ENCODE data around the gene PLEKHG4B.
"Not testable (repeated sequence)": the region's sequence is repeated elsewhere in the genome, so short reads cannot be mapped to it uniquely, and the experiment has no call there.

PLEKHG4B gene

DNA sequence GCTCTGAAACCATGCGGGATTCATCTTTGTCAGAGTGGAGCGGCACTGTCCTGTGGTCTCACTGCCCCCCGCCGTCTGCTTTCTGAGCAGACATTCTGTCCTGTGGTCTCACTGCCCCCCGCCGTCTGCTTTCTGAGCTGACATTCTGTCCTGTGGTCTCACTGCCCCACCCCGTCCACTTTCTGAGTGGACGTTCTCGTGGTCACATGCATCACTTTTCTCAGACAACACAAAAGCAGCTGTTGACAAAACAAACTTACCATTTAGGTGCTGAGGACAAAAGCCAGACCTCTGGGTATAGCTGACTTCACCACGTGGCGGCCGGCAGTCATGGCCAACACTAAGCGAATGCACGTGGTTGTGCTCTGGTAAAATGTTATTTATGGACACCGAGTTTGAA is 102.1 kb downstream of the PLEKHG4B start:
- peaks cover 0 to 47% (median 0%) of the 10 kb centered on the region in 11 experiments; a peak in 11 of 22 replicates for H3K27me3 ChIP-seq
- peak overlapping the region in 5 of 11 experiments; percentile 29 to 83 (median 79); a peak in 9 of 22 replicates for H3K9ac ChIP-seq
- H3K4me3 ChIP-seq, result peak overlapping the region in 4 of 10 experiments; percentile 50 to 75 (median 68); a peak in 7 of 20 replicates
- peaks cover 0 to 6% (median 0%) of the 10 kb centered on the region in 11 experiments; a peak in 1 of 22 replicates for H3K9me3 ChIP-seq (replicated peaks in 1 of 11)
- TF ChIP-seq Cebpa-rat (IDR thresholded peaks at IDR 0.05), result no peak
- peaks cover 0 to 42% (median 5%) of the 10 kb centered on the region in 11 experiments; a peak in 11 of 22 replicates for H3K36me3 ChIP-seq
- peak overlapping the region in 5 of 11 experiments; percentile 57 to 85 (median 81); a peak in 6 of 22 replicates for H3K27ac ChIP-seq
- H4K20me1 ChIP-seq, result peaks cover 0 to 39% (median 0%) of the 10 kb centered on the region in 11 experiments; a peak in 6 of 22 replicates
- peak overlapping the region in 9 of 11 experiments; percentile 82 to 100 (median 95); a peak in 16 of 22 replicates for H3K4me2 ChIP-seq
- peaks cover 31 to 83% (median 72%) of the 10 kb centered on the region in 10 experiments for H3K4me1 ChIP-seq

GRCh38 chr5:194603-195209 is 102.7 kb downstream of the PLEKHG4B start:
- H3K4me1 ChIP-seq, result peaks cover 31 to 82% (median 71%) of the 10 kb centered on the region in 10 experiments
- peak overlapping the region in 4 of 11 experiments; percentile 4 to 85 (median 50); a peak in 4 of 22 replicates for H3K27ac ChIP-seq
- peak overlapping the region in 2 of 10 experiments; percentile 73 to 75; a peak in 3 of 20 replicates for H3K4me3 ChIP-seq
- H3K9me3 ChIP-seq (replicated peaks in 1 of 11), result peaks cover 0 to 6% (median 0%) of the 10 kb centered on the region in 11 experiments; a peak in 1 of 22 replicates
- peak overlapping the region in 7 of 11 experiments; percentile 20 to 100 (median 90); a peak in 13 of 22 replicates for H3K4me2 ChIP-seq
- no peak for TF ChIP-seq Cebpa-rat (IDR thresholded peaks at IDR 0.05)
- peaks cover 0 to 42% (median 2%) of the 10 kb centered on the region in 11 experiments; a peak in 10 of 22 replicates for H4K20me1 ChIP-seq
- H3K9ac ChIP-seq, result peak overlapping the region in 4 of 11 experiments; percentile 17 to 83 (median 80); a peak in 5 of 22 replicates
- H3K36me3 ChIP-seq, result peaks cover 0 to 42% (median 5%) of the 10 kb centered on the region in 11 experiments; a peak in 11 of 22 replicates
- H3K27me3 ChIP-seq, result peaks cover 0 to 41% (median 0%) of the 10 kb centered on the region in 11 experiments; a peak in 11 of 22 replicates

DNA sequence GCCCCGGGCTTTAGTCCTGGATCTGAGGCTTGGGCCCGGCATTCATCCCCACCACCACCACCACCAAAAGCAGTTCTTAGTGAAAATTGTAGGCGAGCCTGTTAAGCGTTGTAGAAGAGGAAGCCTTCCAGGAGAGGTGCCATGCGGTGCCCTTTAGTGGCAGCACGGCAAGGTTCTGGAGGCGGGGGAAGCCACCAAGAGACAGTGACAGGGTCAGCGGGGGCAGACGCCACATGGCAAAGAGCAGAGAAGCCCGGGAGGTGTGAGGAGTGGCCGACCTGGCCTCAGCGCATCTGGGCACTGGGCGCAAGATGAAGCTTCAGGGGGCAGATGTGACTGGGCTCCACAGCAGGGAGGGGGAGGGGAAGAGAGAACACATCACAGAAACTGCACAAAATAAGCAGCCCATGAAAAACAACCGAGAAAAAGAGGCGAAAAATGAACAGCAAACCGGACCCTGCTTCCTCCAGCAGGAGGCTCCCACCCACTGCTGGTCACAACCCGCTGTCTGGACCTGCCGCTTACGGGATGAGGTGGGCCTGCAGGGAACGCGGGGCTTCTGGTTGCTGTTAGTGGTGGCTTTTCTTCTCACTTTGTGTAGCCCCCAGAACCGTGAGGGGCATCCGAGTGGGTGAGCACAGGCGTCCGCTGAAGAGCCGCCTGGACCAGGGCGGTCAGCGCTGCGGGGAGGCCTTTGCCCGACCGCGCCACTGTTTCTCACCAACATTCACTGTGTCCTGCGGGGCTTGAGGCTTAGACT is 103.6 kb downstream of the PLEKHG4B start:
- H3K4me2 ChIP-seq, result peak overlapping the region in 8 of 11 experiments; percentile 3 to 100 (median 88); a peak in 9 of 22 replicates

GRCh38 chr5:196350-196749 is 104.4 kb downstream of the PLEKHG4B start:
- H3K4me2 ChIP-seq, result peak overlapping the region in 4 of 11 experiments; percentile 87 to 100 (median 96); a peak in 5 of 22 replicates
- H3K4me1 ChIP-seq, result peaks cover 17 to 82% (median 71%) of the 10 kb centered on the region in 10 experiments
- H4K20me1 ChIP-seq, result peaks cover 0 to 56% (median 18%) of the 10 kb centered on the region in 11 experiments; a peak in 14 of 22 replicates

More for the DNA sequence above, 103.6 kb downstream of the PLEKHG4B start:
- Histone ChIP-seq H3K27ac (peak overlapping the region in 4 of 11 experiments; percentile 4 to 28 (median 13); a peak in 4 of 22 replicates), H3K9me3 (replicated peaks in 1 of 11) (peaks cover 0 to 6% (median 0%) of the 10 kb centered on the region in 11 experiments; a peak in 1 of 22 replicates), H3K27me3 (peaks cover 0 to 32% (median 0%) of the 10 kb centered on the region in 11 experiments; a peak in 11 of 22 replicates), H3K4me1 (peaks cover 24 to 82% (median 71%) of the 10 kb centered on the region in 10 experiments), H3K36me3 (peaks cover 0 to 42% (median 5%) of the 10 kb centered on the region in 11 experiments; a peak in 11 of 22 replicates), H3K4me3 (peak overlapping the region in 1 of 10 experiments; percentile 73; a peak in 2 of 20 replicates), H3K9ac (peak overlapping the region in 3 of 11 experiments; percentile 23 to 83 (median 79); a peak in 4 of 22 replicates), H4K20me1 (peaks cover 0 to 49% (median 11%) of the 10 kb centered on the region in 11 experiments; a peak in 13 of 22 replicates)
- TF ChIP-seq Cebpa-rat (IDR thresholded peaks at IDR 0.05), result no peak

DNA sequence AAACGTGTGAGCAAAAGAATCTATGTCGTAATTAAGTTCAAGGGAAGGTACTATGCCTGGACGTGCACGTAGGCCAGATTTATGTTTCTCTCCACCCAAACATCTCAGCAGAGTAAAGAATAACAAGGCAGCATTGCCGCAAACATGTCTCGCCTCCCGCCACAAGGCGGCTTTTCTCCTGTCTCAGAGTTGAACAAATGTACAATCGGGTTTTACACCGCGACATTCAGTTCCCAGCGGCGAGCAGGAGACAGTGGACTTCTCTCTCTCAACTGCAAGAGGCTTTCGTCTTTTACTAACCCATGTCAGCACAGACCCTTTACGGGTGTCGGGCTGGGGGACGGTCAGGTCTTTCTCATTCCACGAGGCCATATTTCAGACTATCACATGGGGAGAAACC is 105.1 kb downstream of the PLEKHG4B start:
- not testable (repeated sequence) for H3K9ac ChIP-seq; H3K27ac ChIP-seq; H3K4me3 ChIP-seq; H3K4me2 ChIP-seq; H3K9me3 ChIP-seq (replicated peaks in 1 of 11)
- Histone ChIP-seq H3K4me1 (peaks cover 17 to 82% (median 71%) of the 10 kb centered on the region in 10 experiments), H3K36me3 (peaks cover 0 to 42% (median 5%) of the 10 kb centered on the region in 11 experiments; a peak in 11 of 22 replicates), H4K20me1 (peaks cover 0 to 62% (median 24%) of the 10 kb centered on the region in 11 experiments; a peak in 15 of 22 replicates), H3K27me3 (peaks cover 0 to 18% (median 0%) of the 10 kb centered on the region in 11 experiments; a peak in 11 of 22 replicates)

More at GRCh38 chr5:196350-196749, 104.4 kb downstream of the PLEKHG4B start:
- Histone ChIP-seq H3K27ac (0 out of 22 replicates have a peak overlapping the region, but pooled peaks of 1 of the 11 experiments have one; percentile 10), H3K27me3 (peaks cover 0 to 24% (median 0%) of the 10 kb centered on the region in 11 experiments; a peak in 11 of 22 replicates), H3K4me3 (no peak overlapping the region), H3K36me3 (peaks cover 0 to 42% (median 5%) of the 10 kb centered on the region in 11 experiments; a peak in 11 of 22 replicates), H3K9ac (no peak overlapping the region), H3K9me3 (replicated peaks in 1 of 11) (peaks cover 0 to 6% (median 0%) of the 10 kb centered on the region in 11 experiments; a peak in 1 of 22 replicates)
- TF ChIP-seq Cebpa-rat (IDR thresholded peaks at IDR 0.05), result no peak

DNA sequence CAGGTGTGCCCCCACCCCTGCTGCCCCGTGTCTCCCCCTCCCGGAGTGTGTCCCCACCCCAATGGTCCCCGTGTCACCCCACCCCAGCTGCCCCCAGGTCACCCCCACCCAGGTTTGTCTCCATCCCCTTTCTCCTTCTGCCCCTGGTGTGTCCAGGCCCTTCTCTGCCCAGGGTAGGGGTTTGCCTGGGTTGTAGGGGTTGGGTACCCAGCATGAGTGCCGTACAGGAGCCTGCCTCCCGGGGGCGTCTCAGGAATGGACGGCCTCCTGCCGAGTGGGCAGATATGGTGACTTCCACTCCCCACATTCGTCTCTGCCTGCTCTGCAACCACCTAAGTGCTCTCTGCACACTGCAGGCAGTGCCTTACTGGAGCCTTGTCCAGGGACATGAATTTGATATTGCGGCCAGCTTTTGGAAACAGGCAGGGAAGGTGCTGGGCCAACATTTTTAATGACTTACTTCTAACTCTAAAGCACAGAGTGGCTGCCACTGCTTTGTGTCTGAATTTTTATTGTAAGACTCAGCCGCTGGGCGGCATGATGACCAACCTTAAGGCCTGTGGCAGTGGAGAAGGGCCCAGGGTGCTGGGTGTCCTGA is 106.0 kb downstream of the PLEKHG4B start:
- Histone ChIP-seq H3K27ac (0 out of 22 replicates have a peak overlapping the region, but pooled peaks of 1 of the 11 experiments have one; percentile 1), H3K4me3 (no peak overlapping the region), H3K4me2 (peak overlapping the region in 2 of 11 experiments; percentile 73; a peak in 2 of 22 replicates)

GRCh38 chr5:198516-199196 is 106.7 kb downstream of the PLEKHG4B start:
- Histone ChIP-seq H3K4me1 (peaks cover 8 to 74% (median 62%) of the 10 kb centered on the region in 10 experiments; a peak in 18 of 20 replicates), H3K36me3 (peaks cover 6 to 48% (median 16%) of the 10 kb centered on the region in 11 experiments), H3K9me3 (replicated peaks in 1 of 11) (no peaks in the 10 kb centered on the region), H3K4me2 (peak overlapping the region in 4 of 11 experiments; percentile 21 to 76 (median 73); a peak in 6 of 22 replicates), H4K20me1 (peaks cover 0 to 60% (median 29%) of the 10 kb centered on the region in 11 experiments; a peak in 15 of 22 replicates), H3K27me3 (peaks cover 0 to 1% (median 0%) of the 10 kb centered on the region in 11 experiments; a peak in 1 of 22 replicates), H3K27ac (peak overlapping the region in 1 of 11 experiments; percentile 20; a peak in 1 of 22 replicates), H3K4me3 (no peak overlapping the region), H3K9ac (no peak overlapping the region)
- TF ChIP-seq Cebpa-rat (IDR thresholded peaks at IDR 0.05), result no peak

More for the DNA sequence above, 106.0 kb downstream of the PLEKHG4B start:
- H3K36me3 ChIP-seq, result peaks cover 0 to 42% (median 9%) of the 10 kb centered on the region in 11 experiments; a peak in 15 of 22 replicates
- H3K4me1 ChIP-seq, result peaks cover 8 to 79% (median 69%) of the 10 kb centered on the region in 10 experiments; a peak in 19 of 20 replicates
- H3K9ac ChIP-seq, result no peak overlapping the region
- no peaks in the 10 kb centered on the region for H3K9me3 ChIP-seq (replicated peaks in 1 of 11)
- peaks cover 0 to 63% (median 29%) of the 10 kb centered on the region in 11 experiments; a peak in 15 of 22 replicates for H4K20me1 ChIP-seq
- peaks cover 0 to 8% (median 0%) of the 10 kb centered on the region in 11 experiments; a peak in 6 of 22 replicates for H3K27me3 ChIP-seq
- no peak for TF ChIP-seq Cebpa-rat (IDR thresholded peaks at IDR 0.05)

Measured in BLaER1 treated with 17β-estradiol and CSF1 and Interleukin-3, amounts not matched to agents 10 nM and 100 nM (cell line).